ENCODE data around the gene C3orf52.

C3orf52 gene

DNA sequence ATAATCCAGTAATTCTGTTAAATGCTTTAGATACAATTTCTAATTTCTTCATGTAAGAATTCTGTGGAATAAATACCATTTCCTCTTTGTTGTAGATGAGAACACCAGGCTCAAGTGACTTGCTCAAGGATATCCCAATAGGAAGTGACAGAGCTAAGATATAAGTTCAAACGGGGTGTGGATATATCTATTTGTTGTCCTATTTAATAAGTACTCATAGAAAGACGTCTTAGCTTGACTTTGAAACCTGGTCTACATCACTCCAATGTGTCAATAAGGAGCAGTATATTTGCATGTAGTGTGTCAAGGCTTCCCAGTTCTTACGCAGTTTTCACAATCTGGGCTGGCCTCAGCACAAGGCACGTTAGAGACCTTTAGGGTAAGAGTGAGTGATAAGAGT is 51.6 kb downstream of the C3orf52 start:
- no peak for DNase-seq

DNA sequence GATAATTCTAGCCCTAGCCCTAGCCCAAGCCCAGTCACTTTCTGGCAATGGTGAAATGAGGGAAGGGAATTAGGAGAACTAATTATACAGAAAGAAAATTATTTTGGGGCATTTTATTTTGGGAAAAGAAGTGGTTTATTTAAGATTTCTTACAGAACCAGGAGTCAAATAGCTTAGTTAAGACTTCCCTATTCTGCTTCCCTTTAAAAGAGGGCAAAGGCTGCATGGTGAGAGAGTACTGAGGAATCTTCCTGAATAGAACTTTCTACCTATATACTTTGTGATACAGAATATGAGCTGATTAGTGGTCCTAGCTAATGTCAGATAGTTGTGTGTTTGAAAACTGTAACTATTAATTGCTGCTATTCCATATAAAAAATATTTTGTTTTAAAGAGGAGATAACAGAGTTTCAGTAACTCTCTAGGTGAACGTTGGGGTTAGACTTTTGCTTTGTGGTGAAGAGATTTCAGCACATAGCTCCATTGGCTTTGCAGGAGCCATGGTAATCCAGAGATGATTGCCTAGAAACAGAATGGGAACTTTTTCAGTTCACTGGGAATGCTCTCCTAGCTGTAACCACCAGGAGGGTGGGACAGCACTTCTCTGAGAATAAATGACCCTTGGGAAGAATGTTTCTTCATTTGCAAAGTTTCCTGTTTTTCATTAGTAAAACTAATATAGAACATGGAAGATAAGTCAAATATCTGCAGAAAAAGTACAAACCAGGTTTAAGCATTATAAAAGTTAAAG is 52.2 kb downstream of the C3orf52 start:
- no peak for DNase-seq

DNA sequence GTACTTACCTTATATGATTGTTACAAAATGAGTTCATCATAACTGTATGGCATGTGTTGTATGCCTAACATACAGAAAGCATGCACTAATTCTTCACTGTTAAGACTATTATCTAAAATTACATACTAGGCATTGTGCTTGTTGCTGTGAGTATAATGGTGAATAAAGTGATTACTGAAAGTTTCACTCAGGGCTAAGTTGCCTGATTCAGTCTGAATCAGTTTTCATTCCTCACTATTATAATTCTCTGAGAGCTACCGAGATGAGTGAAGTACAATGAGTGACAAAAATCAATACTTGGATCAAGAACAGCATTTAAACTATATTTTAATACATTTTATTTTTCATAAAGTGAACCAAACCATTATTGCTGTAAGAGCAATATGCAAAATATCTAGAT is 54.4 kb downstream of the C3orf52 start:
- no peak for DNase-seq

DNA sequence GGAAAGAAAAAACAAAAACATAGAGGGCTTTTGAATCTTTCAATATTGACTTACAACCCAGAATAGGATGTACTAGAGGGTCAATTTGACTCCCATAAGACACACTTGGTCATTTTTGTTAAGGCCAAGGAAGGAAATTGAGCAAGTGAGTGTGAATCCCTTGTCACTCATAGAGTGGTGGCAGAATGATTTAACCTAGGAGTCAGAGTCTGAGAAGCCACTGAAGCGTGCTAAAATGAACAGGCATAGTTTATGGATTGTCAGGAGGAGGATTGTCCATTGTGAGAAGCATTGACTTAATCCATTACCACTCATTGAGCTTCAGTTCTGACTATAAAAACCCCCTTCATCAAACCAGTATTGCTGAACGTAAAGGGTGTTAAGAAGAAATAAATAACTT is 55.1 kb downstream of the C3orf52 start:
- DNase-seq: no peak

DNA sequence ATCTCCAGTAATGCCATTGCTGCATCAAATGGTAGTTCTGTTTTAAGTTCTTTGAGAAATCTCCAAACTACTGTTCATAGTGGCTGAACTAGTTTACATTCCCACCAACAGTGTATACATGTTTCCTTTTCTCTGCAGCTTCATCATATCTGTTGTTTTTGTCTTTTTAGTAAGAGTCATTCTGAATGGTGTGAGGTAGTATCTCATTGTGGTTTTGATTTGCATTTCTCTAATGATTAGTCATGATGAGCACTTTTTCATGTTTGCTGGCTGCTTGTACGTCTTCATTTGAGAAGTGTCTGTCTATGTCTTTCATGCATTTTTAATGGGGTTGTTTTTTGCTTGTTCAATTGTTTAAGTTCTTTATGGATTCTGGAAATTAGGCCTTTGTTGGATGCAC is 57.1 kb downstream of the C3orf52 start:
- DNase-seq: peak; percentile 57

DNA sequence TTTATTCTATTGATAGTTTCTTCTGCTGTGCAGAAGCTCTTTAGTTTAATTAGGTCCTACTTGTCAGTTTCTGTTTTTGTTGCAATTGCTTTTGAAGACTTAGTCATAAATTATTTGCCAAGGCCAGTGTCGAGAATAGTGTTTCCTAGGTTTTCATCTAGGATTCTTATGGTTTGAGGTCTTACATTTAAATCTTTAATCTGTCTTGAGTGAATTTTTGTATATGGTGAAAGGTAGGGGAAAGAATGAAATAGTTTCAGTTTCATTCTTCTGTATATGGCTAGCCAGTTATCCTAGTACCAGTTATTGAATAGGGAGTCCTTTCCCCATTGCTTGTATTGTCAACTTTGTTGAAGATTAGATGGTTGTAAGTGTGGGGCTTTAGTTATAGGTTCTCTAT is 57.5 kb downstream of the C3orf52 start:
- DNase-seq: no peak

DNA sequence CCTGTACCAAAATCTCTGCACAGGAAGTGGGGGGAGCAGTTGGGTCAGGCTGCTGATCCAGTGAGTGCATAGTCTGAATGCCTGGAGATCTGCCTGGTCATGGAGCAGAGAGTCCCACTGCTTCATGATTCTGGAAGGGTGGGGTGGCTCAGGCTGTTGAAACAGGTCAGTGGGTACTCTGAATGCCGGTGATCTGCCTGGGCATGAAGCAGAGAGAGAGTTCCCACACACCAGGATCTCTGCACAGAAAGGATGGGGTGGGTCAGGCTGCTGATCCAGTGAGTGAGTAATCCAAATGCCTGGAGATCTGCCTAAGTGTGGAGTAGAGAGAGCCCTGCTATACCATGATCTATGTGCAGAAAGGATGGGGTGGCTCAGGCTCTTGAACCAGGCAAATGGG is 62.9 kb downstream of the C3orf52 start:
- DNase-seq: no peak

DNA sequence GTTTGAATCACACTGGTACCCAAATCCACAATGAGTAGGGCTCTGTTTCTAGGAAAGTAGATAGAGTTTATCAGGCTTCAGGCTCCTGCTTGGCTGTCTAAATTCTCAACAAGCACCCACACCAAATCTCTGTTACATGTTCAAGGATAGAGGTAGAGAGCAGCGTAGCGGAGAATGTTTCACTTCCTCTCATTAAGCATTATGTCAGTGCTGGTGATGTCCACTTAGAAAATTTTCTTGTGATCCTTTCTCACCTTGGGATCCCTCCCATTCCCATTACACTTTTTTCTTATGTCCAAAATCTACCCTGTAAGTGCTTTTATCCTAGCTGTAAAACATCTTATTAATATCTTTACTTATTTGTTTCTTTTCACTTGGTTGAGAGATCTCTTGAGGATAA is 81.6 kb downstream of the C3orf52 start:
- no peak for DNase-seq
